ENCODE data around the gene ZNF462.

ZNF462 gene

DNA sequence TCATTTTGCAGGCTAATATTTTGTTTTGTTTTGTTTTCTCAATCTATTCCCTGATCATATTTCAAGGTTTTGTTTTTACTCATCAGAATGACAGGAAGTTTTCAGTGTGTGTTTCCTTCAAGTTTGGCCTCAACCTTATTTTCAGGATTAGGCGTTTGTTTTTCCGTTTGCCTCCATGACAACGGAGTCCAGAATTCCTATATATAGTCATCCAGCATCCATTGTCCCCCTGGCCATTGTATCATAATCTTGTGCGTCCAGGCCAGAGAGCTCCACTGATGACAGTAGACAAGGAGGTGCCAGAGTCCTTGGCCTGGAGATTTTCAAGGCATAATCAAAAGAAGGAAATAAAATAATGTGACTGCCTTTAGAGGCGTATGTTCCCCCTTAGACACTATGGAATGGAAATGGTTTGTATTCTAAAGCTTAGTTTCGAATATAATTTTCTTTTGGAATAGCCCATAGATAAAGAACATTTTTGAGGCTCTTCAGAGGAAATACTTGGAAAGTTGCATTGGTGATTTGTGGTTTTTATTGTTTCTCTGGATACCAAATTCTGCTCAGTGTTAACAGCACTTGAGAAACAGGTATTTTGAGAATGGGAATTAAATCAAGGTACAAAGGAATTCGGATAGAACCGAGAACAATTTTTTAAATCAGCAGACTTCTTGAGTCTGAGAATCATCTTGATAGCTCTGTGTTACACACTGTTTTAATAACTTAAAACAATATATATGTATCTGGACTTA lies 99.8 kb downstream of the ZNF462 start:
- TF ChIP-seq, protein P1, sequence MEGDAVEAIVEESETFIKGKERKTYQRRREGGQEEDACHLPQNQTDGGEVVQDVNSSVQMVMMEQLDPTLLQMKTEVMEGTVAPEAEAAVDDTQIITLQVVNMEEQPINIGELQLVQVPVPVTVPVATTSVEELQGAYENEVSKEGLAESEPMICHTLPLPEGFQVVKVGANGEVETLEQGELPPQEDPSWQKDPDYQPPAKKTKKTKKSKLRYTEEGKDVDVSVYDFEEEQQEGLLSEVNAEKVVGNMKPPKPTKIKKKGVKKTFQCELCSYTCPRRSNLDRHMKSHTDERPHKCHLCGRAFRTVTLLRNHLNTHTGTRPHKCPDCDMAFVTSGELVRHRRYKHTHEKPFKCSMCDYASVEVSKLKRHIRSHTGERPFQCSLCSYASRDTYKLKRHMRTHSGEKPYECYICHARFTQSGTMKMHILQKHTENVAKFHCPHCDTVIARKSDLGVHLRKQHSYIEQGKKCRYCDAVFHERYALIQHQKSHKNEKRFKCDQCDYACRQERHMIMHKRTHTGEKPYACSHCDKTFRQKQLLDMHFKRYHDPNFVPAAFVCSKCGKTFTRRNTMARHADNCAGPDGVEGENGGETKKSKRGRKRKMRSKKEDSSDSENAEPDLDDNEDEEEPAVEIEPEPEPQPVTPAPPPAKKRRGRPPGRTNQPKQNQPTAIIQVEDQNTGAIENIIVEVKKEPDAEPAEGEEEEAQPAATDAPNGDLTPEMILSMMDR (conservative IDR thresholded peaks at IDR 0.05; ENCODE audit: low read length), result no peak
- no peak for DNase-seq (ENCODE audit: low read depth)
- H3K4me3 ChIP-seq (ENCODE audit: low read length), result no peak overlapping the region

DNA sequence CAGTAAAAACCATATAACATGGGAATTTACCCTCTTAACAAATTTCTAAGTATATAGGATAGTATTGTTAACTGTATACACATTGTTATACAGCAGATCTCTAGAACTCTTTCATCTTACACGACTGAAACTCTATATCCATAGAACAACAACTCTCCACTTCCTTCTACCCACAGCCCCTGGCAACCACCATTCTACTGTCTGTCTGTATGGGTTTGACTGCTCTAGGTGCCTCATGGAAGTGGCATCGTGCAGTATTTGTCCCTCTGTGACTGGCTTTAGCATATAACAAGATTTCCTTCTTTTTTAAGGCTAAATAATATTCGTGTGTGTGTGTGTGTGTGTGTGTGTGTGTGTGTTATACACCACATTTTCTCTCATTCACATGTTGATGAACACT lies 100.7 kb downstream of the ZNF462 start:
- TF ChIP-seq, protein P1 (conservative IDR thresholded peaks at IDR 0.05; ENCODE audit: low read length), result no peak
- H3K4me3 ChIP-seq (ENCODE audit: low read length), result no peak overlapping the region
- DNase-seq (ENCODE audit: low read depth), result no peak

- TF ChIP-seq, protein P1 (conservative IDR thresholded peaks at IDR 0.05; ENCODE audit: low read length), result no peak
- no peak for DNase-seq (ENCODE audit: low read depth)
- no peak overlapping the region for H3K4me3 ChIP-seq (ENCODE audit: low read length)
Observed at GRCh38 chr9:106964329-106964728, 101.4 kb downstream of the ZNF462 start.

GRCh38 chr9:106964822-106965525 lies 102.0 kb downstream of the ZNF462 start:
- TF ChIP-seq, protein P1 (conservative IDR thresholded peaks at IDR 0.05; ENCODE audit: low read length), result no peak
- H3K4me3 ChIP-seq (ENCODE audit: low read length), result no peak overlapping the region
- no peak for DNase-seq (ENCODE audit: low read depth)

GRCh38 chr9:106966481-106966880 lies 103.5 kb downstream of the ZNF462 start:
- H3K4me3 ChIP-seq (ENCODE audit: low read length), result no peak overlapping the region
- DNase-seq (ENCODE audit: low read depth), result no peak
- TF ChIP-seq, protein P1 (conservative IDR thresholded peaks at IDR 0.05; ENCODE audit: low read length), result no peak

DNA sequence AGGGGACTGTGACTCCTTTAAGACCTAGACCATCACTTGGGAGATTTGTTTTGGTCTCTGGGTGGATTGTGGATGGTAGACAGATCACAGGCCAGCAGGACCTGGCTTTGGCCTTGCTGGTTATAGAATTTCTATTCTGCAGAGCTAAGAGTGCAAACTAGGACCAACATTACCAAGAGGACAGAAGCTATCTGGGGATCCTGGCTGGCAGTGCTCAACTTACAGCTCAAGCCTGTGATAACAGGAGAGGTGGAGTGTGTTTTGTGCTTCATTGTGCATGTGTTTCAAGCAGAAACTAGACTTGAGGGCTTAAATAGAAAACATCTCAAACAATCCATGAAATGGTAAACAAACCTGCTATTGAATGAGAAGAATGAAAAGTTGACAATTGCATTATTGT lies 106.7 kb downstream of the ZNF462 start:
- H3K4me3 ChIP-seq (ENCODE audit: low read length), result no peak overlapping the region
- TF ChIP-seq, protein P1 (conservative IDR thresholded peaks at IDR 0.05; ENCODE audit: low read length), result no peak
- DNase-seq (ENCODE audit: low read depth), result no peak

All from AG10803 (cell line).